DND-41 (cell line): ENCODE results near the gene LRP3.

ENCODE experiments used
- EZH2 ChIP-seq: IDR thresholded peaks from 3 replicates; pipeline ENCODE4 v1.6.1; 2012; ENCODE audit warnings: borderline replicate concordance, low read depth, mild to moderate bottlenecking, moderate library complexity, low read length, inconsistent platforms; ENCODE audit not compliant: severe bottlenecking
- TF ChIP-seq, protein P1 (sequence below): IDR thresholded peaks from 2 replicates; pipeline ENCODE4 v1.5.1; 2012; ENCODE audit warnings: borderline replicate concordance, low read length, moderate library complexity, mild to moderate bottlenecking; ENCODE audit not compliant: poor library complexity, severe bottlenecking; ENCODE audit errors: extremely low read depth

DNA sequence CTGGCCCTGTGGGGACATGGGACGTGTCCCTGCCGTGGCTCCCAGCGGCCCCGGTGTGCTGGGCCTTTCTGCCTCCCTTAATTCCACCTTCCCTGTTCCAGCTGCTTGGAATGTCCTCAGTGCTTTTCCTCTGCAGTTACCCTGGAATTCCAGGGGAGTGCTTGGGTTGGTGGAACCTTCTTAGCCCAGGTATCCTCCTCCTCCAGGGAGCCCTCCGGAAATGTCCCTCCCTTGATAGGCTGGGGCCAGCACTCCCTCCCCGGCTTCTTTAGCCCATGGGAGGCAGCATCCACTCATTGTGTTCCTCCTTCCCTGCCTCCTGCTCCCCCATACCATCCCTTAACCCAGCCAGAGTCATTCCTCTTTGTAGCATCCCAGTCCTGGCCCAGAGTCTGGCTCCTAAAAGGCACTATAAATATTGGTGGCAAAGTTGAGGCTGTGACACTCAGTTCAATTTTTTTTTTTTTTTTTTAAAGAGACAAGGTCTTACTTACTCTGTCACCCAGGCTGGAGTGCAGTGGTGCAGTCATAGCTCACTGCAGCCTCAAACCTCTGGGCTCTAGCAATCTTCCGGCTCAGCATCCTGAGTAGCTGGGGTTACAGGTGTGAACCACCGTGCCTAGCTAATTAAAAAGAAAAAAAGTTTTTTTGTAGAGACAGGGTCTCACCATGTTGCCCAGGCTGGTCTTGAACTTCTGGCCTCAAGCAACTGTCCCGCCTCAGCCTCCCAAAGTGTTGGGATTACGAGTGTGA lies 45.3 kb downstream of the LRP3 start:
- TF ChIP-seq, protein P1, sequence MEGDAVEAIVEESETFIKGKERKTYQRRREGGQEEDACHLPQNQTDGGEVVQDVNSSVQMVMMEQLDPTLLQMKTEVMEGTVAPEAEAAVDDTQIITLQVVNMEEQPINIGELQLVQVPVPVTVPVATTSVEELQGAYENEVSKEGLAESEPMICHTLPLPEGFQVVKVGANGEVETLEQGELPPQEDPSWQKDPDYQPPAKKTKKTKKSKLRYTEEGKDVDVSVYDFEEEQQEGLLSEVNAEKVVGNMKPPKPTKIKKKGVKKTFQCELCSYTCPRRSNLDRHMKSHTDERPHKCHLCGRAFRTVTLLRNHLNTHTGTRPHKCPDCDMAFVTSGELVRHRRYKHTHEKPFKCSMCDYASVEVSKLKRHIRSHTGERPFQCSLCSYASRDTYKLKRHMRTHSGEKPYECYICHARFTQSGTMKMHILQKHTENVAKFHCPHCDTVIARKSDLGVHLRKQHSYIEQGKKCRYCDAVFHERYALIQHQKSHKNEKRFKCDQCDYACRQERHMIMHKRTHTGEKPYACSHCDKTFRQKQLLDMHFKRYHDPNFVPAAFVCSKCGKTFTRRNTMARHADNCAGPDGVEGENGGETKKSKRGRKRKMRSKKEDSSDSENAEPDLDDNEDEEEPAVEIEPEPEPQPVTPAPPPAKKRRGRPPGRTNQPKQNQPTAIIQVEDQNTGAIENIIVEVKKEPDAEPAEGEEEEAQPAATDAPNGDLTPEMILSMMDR, result no peak
- TF ChIP-seq EZH2, result no peak
